Measurements from ENCODE around the gene ELL.
"Not testable (repeated sequence)": the region's sequence is repeated elsewhere in the genome, so short reads cannot be mapped to it uniquely, and the experiment has no call there.

DNA sequence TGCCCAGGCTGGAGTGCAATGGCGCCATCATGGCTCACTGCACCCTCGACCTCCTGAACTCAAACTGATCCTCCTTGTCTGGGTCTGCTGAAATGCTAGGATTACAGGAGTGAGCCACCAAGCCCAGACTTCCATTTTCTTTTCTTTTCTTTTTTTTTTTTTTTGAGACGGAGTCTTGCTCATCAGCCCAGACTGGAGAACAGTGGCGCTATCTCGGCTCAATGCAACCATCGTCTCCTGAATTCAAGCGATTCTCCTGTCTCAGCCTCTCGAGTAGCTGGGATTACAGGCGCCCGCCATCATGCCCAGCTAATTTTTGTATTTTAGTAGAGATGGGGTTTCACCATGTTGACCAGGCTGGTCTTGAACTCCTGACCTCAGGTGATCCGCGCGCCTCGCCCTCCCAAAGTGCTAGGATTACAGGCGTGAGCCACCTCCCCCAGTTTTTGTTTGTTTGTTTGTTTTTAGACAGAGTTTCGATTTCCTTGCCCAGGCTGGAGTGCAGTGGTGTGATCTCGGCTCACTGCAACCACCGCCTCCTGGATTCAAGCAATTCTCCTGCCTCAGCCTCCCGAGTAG is 1.1 kb upstream of the ELL start:
- TF ChIP-seq, protein P1, sequence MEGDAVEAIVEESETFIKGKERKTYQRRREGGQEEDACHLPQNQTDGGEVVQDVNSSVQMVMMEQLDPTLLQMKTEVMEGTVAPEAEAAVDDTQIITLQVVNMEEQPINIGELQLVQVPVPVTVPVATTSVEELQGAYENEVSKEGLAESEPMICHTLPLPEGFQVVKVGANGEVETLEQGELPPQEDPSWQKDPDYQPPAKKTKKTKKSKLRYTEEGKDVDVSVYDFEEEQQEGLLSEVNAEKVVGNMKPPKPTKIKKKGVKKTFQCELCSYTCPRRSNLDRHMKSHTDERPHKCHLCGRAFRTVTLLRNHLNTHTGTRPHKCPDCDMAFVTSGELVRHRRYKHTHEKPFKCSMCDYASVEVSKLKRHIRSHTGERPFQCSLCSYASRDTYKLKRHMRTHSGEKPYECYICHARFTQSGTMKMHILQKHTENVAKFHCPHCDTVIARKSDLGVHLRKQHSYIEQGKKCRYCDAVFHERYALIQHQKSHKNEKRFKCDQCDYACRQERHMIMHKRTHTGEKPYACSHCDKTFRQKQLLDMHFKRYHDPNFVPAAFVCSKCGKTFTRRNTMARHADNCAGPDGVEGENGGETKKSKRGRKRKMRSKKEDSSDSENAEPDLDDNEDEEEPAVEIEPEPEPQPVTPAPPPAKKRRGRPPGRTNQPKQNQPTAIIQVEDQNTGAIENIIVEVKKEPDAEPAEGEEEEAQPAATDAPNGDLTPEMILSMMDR (IDR thresholded peaks at IDR 0.05) = not testable (repeated sequence)
- TF ChIP-seq POLR2AphosphoS5, TCF7L2 (IDR thresholded peaks at IDR 0.05; ENCODE audit: low read depth, low read length): not testable (repeated sequence)
